HUES48 (cell line): Measurements from ENCODE around the gene TBC1D22A.

Source experiments
- H3K27ac ChIP-seq: one replicate; pipeline ENCODE4 v1.7.0; 2013; ENCODE audit warnings: low read depth, low read length, inconsistent platforms
- H3K27me3 ChIP-seq: 2 replicates; pipeline ENCODE4 v1.6.1; 2013; ENCODE audit warnings: mild to moderate bottlenecking, low read length; ENCODE audit not compliant: control insufficient read depth, insufficient read depth
- H3K36me3 ChIP-seq: 2 replicates; pipeline ENCODE4 v1.6.1; 2013; ENCODE audit warnings: low read length; ENCODE audit not compliant: control insufficient read depth, insufficient read depth
- H3K4me1 ChIP-seq: 2 replicates; pipeline ENCODE4 v1.6.1; 2013; ENCODE audit warnings: mild to moderate bottlenecking, low read length; ENCODE audit not compliant: control insufficient read depth, insufficient read depth
- H3K4me3 ChIP-seq: 2 replicates; pipeline ENCODE4 v1.5.1; 2013; ENCODE audit warnings: mild to moderate bottlenecking, low read depth, low read length
- H3K9ac ChIP-seq: 2 replicates; pipeline ENCODE4 v1.6.1; 2013; ENCODE audit warnings: mild to moderate bottlenecking, low read depth, low read length, moderate library complexity
- H3K9me3 ChIP-seq: 2 replicates; pipeline ENCODE4 v1.6.1; 2013; ENCODE audit warnings: low read length; ENCODE audit not compliant: control insufficient read depth, insufficient read depth

The TBC1D22A gene

DNA sequence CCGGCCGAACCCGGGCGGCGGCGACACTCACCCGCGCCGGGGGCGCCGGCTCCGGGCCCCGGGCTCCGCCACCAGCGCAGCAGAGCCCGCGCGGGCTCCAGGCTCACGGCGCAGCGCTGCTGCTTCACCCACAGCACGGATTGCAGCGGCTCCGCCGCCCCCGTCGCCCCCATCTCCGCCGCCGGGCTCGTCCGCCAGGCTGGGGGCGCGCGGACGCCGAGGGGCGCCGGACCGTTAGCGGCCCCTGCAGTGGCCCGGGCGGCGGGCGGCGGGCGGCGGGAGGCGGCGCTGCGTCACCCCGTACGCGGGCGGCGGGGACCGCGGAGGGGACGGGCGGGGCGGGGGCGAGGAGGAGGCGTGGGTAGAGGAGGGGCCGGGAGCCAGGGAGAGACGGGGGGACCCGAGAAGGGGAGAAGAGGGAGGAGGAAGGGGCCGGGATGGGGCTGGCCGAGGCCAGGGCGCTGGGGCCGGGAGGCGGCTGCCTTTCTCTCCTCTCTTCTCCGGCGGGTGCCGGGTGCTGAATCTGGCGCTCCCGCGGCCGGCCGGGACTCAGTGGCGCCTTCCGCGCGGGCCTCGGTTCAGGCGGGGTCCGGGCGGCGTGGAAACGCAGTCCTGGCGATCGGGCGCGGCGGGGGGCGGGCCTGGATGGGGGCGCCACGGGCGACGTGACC lies 24.3 kb upstream of the TBC1D22A start, which contains the start of gene CERK:
Gene CERK (minus strand): TSS at position 277 of the 671 bp plus-strand sequence. CDS start 104 bp downstream, at position 173.
- H3K9ac ChIP-seq, result no peak within 1 kb of the TSS; the same call in 1 of the 2 replicates

DNA sequence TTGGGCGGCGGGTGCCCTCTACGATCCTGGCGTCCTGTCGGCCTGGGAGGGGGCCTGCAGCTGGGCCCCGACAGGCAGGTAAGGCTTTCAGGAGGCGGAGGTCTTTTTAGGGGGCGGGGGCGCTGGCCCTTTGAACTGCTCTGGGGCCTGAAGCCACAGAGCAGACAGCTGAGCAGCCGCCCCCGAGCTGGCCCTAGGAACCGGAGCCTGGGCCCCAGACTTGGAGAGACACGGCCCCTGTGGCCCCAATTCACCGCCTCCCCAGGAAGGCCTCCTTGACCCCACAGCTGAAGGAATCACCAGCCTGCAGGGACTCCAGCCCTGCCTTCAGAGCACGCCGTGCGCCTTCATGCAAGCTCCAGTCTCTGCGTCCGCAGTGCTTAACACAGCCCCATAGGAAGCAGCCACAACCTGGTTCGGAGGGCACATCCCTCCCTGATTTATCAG lies 23.8 kb upstream of the TBC1D22A start:
- Histone ChIP-seq H3K9me3 (no peaks in the 10 kb centered on the region), H3K4me3 (peak overlapping the region; percentile 70), H3K27ac (peak overlapping the region; percentile 12), H3K36me3 (peaks cover 10% of the 10 kb centered on the region), H3K4me1 (peaks cover 27% of the 10 kb centered on the region), H3K27me3 (no peaks in the 10 kb centered on the region), H3K9ac (no peak overlapping the region)

More for the DNA sequence above, 24.3 kb upstream of the TBC1D22A start, which contains the start of gene CERK:
- no peaks in the 10 kb centered on the region for H3K27me3 ChIP-seq
- H3K9me3 ChIP-seq, result no peaks in the 10 kb centered on the region
- H3K4me1 ChIP-seq, result peaks cover 27% of the 10 kb centered on the region
- H3K27ac ChIP-seq, result peak within 1 kb of the TSS; percentile 64
- peaks cover 10% of the 10 kb centered on the region for H3K36me3 ChIP-seq
- peak within 1 kb of the TSS; percentile 70 for H3K4me3 ChIP-seq

DNA sequence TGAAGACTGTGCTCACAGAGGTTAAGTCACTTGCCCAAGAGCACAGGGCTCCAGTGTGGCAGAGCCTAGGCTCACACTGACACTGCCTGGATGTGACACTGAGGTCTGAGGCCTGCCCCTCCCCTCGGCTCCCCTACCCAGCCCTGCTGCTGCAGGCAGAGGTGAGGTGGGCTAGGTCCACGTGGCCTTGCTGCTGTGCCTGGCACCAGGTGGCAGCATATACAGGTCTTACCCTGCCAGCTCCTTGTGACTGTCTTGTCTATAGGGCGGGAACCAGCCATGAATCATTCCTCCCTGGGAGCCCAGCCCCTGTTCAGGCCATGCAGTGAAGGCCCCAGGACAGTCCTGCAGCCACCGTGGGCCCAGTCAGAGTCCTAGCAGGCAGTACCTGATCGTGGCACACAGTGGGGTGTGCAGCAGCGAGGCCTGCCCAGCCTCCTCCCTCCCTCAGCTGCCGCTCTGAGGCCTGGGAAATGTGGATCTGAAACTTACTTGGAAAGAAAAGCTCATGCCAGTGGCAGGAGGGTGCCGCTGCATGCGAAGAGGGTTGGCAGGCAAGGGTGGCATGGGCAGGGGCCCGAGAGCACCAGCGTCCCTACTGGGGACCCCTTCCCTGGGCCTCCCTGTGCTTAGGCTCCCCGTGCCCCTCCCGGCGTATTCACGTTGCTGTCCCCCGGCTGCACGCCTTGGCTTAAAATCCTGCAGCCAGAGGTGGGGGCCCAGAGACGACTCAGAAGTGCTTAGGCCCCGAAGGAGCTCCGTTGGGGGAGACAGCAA lies 23.2 kb upstream of the TBC1D22A start:
- no peak overlapping the region for H3K27ac ChIP-seq
- no peaks in the 10 kb centered on the region for H3K9me3 ChIP-seq
- no peaks in the 10 kb centered on the region for H3K27me3 ChIP-seq
- H3K9ac ChIP-seq, result no peak overlapping the region
- peaks cover 27% of the 10 kb centered on the region for H3K4me1 ChIP-seq
- H3K4me3 ChIP-seq, result peak overlapping the region; percentile 70
- peaks cover 10% of the 10 kb centered on the region for H3K36me3 ChIP-seq

DNA sequence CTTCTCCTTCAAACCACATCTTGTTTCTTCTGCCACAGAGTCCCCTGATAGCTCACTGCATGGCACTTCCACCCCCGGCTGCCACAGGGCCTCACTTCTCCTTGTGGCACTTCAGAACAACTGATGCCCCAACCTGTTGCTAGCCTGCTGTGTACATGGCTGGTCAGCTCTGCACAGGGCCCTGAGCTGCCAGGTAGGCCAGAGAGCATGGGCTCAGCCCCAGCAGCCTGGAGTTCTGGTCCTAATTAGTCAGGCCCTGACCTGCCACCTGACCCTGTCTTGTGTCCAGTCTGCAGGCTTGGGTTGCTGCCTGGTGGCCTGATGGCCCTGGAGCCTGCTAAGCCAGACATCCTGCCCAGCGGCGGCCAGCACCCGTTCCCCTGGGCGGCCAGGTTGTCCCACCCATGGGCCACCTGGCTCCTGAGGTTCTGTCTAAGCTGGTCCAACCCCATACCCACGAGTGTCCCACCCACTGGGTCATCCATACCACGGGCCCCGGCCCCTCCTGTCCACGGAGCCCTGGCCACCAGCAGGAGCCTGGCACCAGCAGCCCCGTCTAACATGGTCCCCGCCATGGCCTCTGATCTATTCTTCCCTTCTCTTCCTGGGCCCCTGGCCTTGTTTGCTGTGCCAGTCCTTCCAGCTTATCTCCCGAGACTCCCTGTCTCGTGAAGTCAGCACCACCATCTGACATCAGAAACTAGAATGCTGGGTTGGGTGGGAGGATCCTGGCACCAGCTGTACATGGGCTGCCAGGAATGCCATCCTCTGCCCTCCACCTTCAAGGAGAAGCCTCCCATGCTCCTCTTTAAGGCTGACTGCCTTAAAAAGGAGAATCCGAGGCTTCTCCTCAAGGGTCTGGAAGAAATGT lies 21.3 kb upstream of the TBC1D22A start:
- Histone ChIP-seq H3K36me3 (no peaks in the 10 kb centered on the region), H3K27me3 (no peaks in the 10 kb centered on the region), H3K9ac (no peak overlapping the region), H3K9me3 (no peaks in the 10 kb centered on the region), H3K27ac (no peak overlapping the region), H3K4me1 (peaks cover 14% of the 10 kb centered on the region), H3K4me3 (no peak overlapping the region)

DNA sequence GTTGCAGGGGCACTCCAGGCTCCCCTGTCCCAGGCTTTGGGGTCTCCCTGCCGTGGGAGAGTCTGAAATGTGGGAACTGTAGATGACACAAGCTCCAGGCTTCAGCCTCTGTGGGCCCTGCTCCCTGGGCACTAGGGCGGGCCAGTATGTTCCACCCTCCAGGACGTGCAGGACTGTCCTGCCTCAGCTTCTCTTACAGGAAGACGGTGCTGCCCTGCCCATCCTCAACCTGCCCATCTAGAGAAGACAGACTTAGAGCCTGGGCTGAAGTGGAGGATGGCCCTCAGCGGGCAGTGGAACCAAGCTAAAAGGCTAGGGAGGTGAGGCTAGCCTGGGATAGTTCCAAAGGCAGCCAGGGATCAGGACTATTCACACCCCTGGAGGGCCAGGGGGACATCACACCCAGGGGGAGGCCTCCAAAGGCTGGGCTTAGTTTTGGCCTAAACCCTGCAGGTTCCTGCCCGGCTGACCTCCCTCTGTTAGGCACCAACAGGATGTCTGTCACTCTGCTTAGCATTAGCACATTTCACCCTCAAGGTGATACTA lies 20.4 kb upstream of the TBC1D22A start:
- Histone ChIP-seq H3K4me3 (no peak overlapping the region), H3K9me3 (no peaks in the 10 kb centered on the region), H3K27me3 (no peaks in the 10 kb centered on the region), H3K27ac (no peak overlapping the region), H3K4me1 (peaks cover 9% of the 10 kb centered on the region; the same call in 1 of the 2 replicates), H3K36me3 (no peaks in the 10 kb centered on the region), H3K9ac (no peak overlapping the region)

DNA sequence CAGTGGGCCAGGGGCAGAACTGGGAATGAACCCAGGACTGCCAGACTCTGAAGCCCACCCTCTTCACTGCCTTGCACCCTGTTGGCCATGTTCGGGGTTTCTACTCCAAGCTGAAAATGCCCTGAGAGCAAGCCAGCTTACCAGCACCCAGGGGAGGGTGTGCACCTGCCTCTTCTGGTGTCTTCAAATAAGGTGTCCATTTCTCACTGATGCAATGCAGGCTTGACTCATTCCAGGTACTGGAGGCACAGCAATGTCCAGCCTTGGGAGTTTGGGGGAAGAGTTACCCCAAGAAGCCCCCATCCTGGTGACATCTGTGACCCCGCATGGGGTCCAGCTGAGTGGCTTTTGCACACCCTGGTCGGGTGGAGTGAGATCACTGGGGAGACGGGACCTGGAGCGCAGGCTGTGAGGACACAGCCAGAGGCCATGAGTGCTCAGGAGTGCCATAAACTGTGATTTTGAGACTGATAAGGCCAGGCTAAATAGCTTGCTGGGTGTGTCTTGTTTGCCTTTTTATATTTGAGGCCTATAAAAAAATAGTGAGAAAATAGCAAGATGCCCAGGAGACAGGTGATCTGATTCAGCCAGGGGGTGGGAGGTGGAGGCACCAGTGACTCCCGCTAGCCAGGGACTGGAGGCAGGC lies 19.8 kb upstream of the TBC1D22A start:
- no peak overlapping the region for H3K9ac ChIP-seq
- no peaks in the 10 kb centered on the region for H3K9me3 ChIP-seq
- H3K36me3 ChIP-seq, result no peaks in the 10 kb centered on the region
- H3K27ac ChIP-seq, result no peak overlapping the region
- no peak overlapping the region for H3K4me3 ChIP-seq
- no peaks in the 10 kb centered on the region for H3K27me3 ChIP-seq
- peaks cover 9% of the 10 kb centered on the region; the same call in 1 of the 2 replicates for H3K4me1 ChIP-seq

DNA sequence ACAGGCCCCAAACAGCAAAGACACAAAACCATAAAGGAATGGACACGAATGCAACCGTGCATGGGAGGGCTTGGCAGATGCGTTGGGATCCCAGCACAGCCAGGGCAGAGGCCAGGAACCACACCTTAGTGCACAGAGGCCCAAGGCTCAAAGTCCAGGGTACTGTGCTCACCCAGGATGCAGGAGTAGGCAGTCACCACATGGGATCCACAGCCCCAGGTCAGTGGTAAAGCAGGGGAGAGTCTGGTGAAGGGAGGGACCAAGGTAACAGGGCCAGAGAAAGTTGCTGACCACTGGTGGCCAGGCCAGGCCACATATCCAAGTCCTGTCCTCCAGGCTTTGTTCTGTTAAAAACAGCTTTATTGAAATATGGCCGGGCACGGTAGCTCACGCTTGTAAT lies 17.9 kb upstream of the TBC1D22A start:
- no peaks in the 10 kb centered on the region for H3K9me3 ChIP-seq
- no peak overlapping the region for H3K9ac ChIP-seq
- no peaks in the 10 kb centered on the region for H3K27me3 ChIP-seq
- no peak overlapping the region for H3K27ac ChIP-seq
- no peak overlapping the region for H3K4me3 ChIP-seq
- no peaks in the 10 kb centered on the region for H3K36me3 ChIP-seq
- H3K4me1 ChIP-seq, result no peaks in the 10 kb centered on the region

DNA sequence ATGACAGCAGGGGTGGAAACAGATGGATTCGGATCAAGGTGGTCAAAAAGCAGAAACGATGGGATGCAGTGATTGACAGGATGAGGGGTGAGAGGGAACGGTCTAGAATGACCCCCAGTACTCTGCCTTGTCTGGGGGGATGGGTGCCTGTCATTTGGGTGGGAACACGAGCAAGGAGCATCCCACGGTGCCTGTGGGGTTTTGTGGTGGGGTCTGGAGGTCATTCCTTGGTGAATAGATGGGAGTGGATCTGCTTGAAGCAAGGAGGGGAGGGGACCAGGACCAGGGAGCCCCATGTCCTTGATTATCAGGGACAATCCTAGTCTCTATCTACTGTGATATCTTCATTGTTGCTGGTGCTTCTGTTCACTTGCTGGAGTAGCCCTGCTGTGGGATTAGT lies 16.3 kb upstream of the TBC1D22A start:
- Histone ChIP-seq H3K9ac (no peak overlapping the region), H3K9me3 (no peaks in the 10 kb centered on the region), H3K4me3 (no peak overlapping the region), H3K27ac (no peak overlapping the region), H3K27me3 (no peaks in the 10 kb centered on the region), H3K4me1 (no peaks in the 10 kb centered on the region), H3K36me3 (no peaks in the 10 kb centered on the region)

DNA sequence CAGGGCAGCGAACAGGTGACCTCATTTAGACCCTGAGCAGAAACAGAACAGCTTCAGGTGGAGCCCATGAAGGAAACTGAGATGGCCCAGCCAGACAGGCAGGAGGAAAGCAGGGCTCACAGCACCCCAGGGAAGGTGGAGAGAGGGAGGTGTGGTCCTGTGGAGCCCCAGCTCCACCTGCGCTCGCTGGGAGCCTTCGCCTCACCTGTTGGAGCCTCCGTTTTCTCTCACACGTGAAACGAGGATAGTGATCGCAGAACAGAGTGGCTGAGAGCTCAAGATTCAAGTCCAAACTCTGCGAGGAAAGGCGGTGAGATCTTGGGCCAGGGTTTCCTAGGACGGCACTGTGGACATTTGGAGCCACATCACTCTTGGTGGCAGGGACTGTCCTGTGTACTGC lies 15.8 kb upstream of the TBC1D22A start:
- no peaks in the 10 kb centered on the region for H3K36me3 ChIP-seq
- H3K9ac ChIP-seq, result no peak overlapping the region
- H3K27me3 ChIP-seq, result no peaks in the 10 kb centered on the region
- H3K27ac ChIP-seq, result no peak overlapping the region
- no peaks in the 10 kb centered on the region for H3K4me1 ChIP-seq
- no peaks in the 10 kb centered on the region for H3K9me3 ChIP-seq
- H3K4me3 ChIP-seq, result no peak overlapping the region

DNA sequence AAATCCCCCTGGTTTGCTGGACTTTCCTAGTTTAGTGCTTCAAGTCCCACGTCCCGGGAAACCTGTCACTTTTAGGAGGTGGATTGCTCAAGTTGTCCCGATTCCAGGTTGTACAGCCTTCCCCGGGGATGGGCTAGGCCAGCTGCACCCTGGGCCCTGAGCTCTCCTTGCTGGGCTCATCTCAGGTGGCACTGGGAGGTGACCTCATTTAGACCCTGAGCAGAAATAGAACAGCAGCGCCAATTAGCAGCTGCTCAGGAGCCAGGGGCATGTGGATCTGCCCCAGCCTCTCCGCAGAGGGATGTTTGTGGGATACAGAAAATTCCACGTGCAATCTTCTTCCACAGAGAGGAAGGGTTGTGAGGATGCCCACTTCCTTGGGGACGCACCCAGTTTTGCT lies 14.8 kb upstream of the TBC1D22A start:
- Histone ChIP-seq H3K36me3 (no peaks in the 10 kb centered on the region), H3K4me1 (no peaks in the 10 kb centered on the region)

More for the DNA sequence above, 14.8 kb upstream of the TBC1D22A start:
- no peak overlapping the region for H3K4me3 ChIP-seq
- H3K27me3 ChIP-seq, result no peaks in the 10 kb centered on the region
- no peaks in the 10 kb centered on the region for H3K9me3 ChIP-seq
- H3K9ac ChIP-seq, result no peak overlapping the region
- H3K27ac ChIP-seq, result no peak overlapping the region
